HL-60 (cell line): ENCODE measurements around the gene OR2S2.
"Not testable (repeated sequence)": the region's sequence is repeated elsewhere in the genome, so short reads cannot be mapped to it uniquely, and the experiment has no call there.

Experiments
- DNase-seq, 2 experiments: peaks; one replicate each; pipeline ENCODE4 v3.0.0-alpha.2; 2010 to 2020; ENCODE audit warnings: low read depth in 1 of 2, low spot score in 1 of 2
- H3K27ac ChIP-seq: fragments of 250-450 bp; sonication (Bioruptor Pico); replicated peaks from 2 replicates; pipeline ENCODE4 v1.5.1; 2020; ENCODE audit warnings: mild to moderate bottlenecking, moderate library complexity
- H3K27me3 ChIP-seq: fragments of 250-450 bp; sonication (Bioruptor Pico); 2 replicates; pipeline ENCODE4 v1.5.1; 2021; ENCODE audit warnings: mild to moderate bottlenecking, moderate library complexity; ENCODE audit not compliant: insufficient read depth, poor library complexity, severe bottlenecking
- H3K4me3 ChIP-seq: replicated peaks from 2 replicates; pipeline ENCODE4 v1.5.1; 2011; ENCODE audit warnings: mild to moderate bottlenecking, control low read depth, low read length; ENCODE audit not compliant: insufficient read depth
- CTCF ChIP-seq: IDR thresholded peaks from one replicate; pipeline ENCODE4 v1.5.1; 2011; ENCODE audit warnings: low read length, control low read depth, inconsistent platforms; ENCODE audit not compliant: insufficient read depth
- GABPA ChIP-seq: IDR thresholded peaks from 2 replicates; pipeline ENCODE4 v1.6.1; 2012; ENCODE audit warnings: low read depth
- POLR2AphosphoS5 ChIP-seq: IDR thresholded peaks from 2 replicates; pipeline ENCODE4 v1.6.1; 2012; ENCODE audit warnings: low read depth
- REST ChIP-seq: IDR thresholded peaks from 2 replicates; pipeline ENCODE4 v1.6.1; 2012; ENCODE audit warnings: low read depth; ENCODE audit not compliant: insufficient replicate concordance
- SPI1 ChIP-seq: IDR thresholded peaks from 2 replicates; pipeline ENCODE4 v1.6.1; 2012; ENCODE audit warnings: low read depth, mild to moderate bottlenecking, borderline replicate concordance

Gene OR2S2

GRCh38 chr9:35937227-35937626, 20.7 kb downstream of the OR2S2 start:
- Histone ChIP-seq H3K4me3 (no peak overlapping the region), H3K27ac (no peak overlapping the region), H3K27me3 (no peaks in the 10 kb centered on the region)
- no peak for DNase-seq
- TF ChIP-seq SPI1 = peak; percentile 48
- no peak for TF ChIP-seq REST
- TF ChIP-seq GABPA = no peak

GRCh38 chr9:35935755-35936509, 22.0 kb downstream of the OR2S2 start:
- no peak overlapping the region for H3K4me3 ChIP-seq
- TF ChIP-seq POLR2AphosphoS5 (no peak), SPI1 (no peak), GABPA (no peak), REST (no peak), CTCF (no peak)
- H3K27me3 ChIP-seq = no peaks in the 10 kb centered on the region
- DNase-seq = no peak
- no peak overlapping the region for H3K27ac ChIP-seq

GRCh38 chr9:35935261-35935660, 22.7 kb downstream of the OR2S2 start:
- H3K4me3 ChIP-seq = no peak overlapping the region
- H3K27me3 ChIP-seq = no peaks in the 10 kb centered on the region
- no peak for TF ChIP-seq SPI1
- TF ChIP-seq GABPA = no peak
- no peak for TF ChIP-seq CTCF
- TF ChIP-seq REST = no peak
- TF ChIP-seq POLR2AphosphoS5 = no peak
- H3K27ac ChIP-seq = no peak overlapping the region
- DNase-seq = no peak

- H3K4me3 ChIP-seq, H3K27me3 ChIP-seq, H3K27ac ChIP-seq, DNase-seq: not testable (repeated sequence)
Measured at GRCh38 chr9:35934069-35934468, 23.9 kb downstream of the OR2S2 start.
